Measurements from ENCODE around the gene TEAD1.

DNA sequence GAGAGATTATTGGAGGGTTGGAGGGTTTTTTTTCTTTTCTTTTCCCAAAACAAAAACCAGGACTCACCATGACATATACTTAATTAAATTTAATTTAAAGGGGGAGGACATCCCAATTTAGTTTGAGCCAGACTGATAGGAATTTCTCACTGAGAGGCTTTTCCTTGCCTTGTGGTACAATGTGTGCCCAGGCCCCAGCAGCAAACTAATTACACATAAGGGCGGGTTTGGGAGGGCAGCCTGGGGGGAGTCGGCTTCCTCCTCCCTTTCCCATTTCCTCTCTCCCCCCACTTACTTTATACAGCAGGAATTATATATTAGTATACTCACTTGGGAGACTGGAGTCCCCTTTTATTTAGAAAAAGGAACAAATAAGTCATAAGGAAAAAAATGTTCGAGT lies 2.9 kb downstream of the TEAD1 start:
- TF ChIP-seq, protein P1, sequence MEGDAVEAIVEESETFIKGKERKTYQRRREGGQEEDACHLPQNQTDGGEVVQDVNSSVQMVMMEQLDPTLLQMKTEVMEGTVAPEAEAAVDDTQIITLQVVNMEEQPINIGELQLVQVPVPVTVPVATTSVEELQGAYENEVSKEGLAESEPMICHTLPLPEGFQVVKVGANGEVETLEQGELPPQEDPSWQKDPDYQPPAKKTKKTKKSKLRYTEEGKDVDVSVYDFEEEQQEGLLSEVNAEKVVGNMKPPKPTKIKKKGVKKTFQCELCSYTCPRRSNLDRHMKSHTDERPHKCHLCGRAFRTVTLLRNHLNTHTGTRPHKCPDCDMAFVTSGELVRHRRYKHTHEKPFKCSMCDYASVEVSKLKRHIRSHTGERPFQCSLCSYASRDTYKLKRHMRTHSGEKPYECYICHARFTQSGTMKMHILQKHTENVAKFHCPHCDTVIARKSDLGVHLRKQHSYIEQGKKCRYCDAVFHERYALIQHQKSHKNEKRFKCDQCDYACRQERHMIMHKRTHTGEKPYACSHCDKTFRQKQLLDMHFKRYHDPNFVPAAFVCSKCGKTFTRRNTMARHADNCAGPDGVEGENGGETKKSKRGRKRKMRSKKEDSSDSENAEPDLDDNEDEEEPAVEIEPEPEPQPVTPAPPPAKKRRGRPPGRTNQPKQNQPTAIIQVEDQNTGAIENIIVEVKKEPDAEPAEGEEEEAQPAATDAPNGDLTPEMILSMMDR (conservative IDR thresholded peaks at IDR 0.05): no peak
- no peak for TF ChIP-seq EZH2 (IDR thresholded peaks at IDR 0.05; ENCODE audit: low read depth)
